Measurements from ENCODE around the gene LETM1. TPM values are rescaled to one million over a fixed set of nuclear protein-coding genes. Genes with fewer than 3 reads are reported as not detected.

The LETM1 gene
- total RNA-seq, 4 donors from 2014 or later = 23.2 to 40.3 (median 33.6) TPM

GRCh38 chr4:1890979-1891570, 35.1 kb upstream of the LETM1 start:
- Histone ChIP-seq H3K9me3 (no peaks in the 10 kb centered on the region), H3K27ac (no peak overlapping the region), H3K4me3 (no peak overlapping the region), H3K27me3 (no peaks in the 10 kb centered on the region), H3K4me1 (no peaks in the 10 kb centered on the region), H3K36me3 (no peaks in the 10 kb centered on the region)
- ATAC-seq = no peak
- no peak for DNase-seq
- no peak for TF ChIP-seq CTCF (IDR thresholded peaks at IDR 0.05 in 4 of 5, conservative IDR thresholded peaks at IDR 0.05 in 1 of 5)
- TF ChIP-seq POLR2A (IDR thresholded peaks at IDR 0.05) = no peak
- intact Hi-C loops (cut with DNase I; ENCODE audit: low total_unique reads) = loop anchor here (10.0 kb wide), 1 partner anchor 76 kb away; no protein-coding TSS in a partner anchor
- in situ Hi-C loops (cut with MboI; ENCODE audit: low sequenced_read_pairs in 4 of 4) = loop anchor here in 3 of 4 donors (10.0 to 25.0 kb wide), 2 partner anchors 146 to 154 kb away; no protein-coding TSS in a partner anchor

- no peaks in the 10 kb centered on the region for H3K4me1 ChIP-seq
- TF ChIP-seq POLR2A (IDR thresholded peaks at IDR 0.05) = no peak
- no peak for TF ChIP-seq CTCF (IDR thresholded peaks at IDR 0.05 in 4 of 5, conservative IDR thresholded peaks at IDR 0.05 in 1 of 5)
- no peaks in the 10 kb centered on the region for H3K36me3 ChIP-seq
- no peak for ATAC-seq
- H3K4me3 ChIP-seq = no peak overlapping the region
- intact Hi-C loops (cut with DNase I; ENCODE audit: low total_unique reads) = no loop called here
- H3K27me3 ChIP-seq = no peaks in the 10 kb centered on the region
- DNase-seq = no peak
- H3K9me3 ChIP-seq = no peaks in the 10 kb centered on the region
- H3K27ac ChIP-seq = no peak overlapping the region
- in situ Hi-C loops (cut with MboI; ENCODE audit: low sequenced_read_pairs in 4 of 4) = loop anchor here in 1 of 4 donors (25.0 kb wide), 1 partner anchor 150 kb away; no protein-coding TSS in a partner anchor
Measured at GRCh38 chr4:1887052-1887451, 31.1 kb upstream of the LETM1 start.

GRCh38 chr4:1885414-1885813, 29.5 kb upstream of the LETM1 start:
- Histone ChIP-seq H3K27ac (no peak overlapping the region), H3K27me3 (no peaks in the 10 kb centered on the region), H3K9me3 (no peaks in the 10 kb centered on the region), H3K36me3 (no peaks in the 10 kb centered on the region), H3K4me3 (no peak overlapping the region), H3K4me1 (no peaks in the 10 kb centered on the region)
- no peak for DNase-seq
- in situ Hi-C loops (cut with MboI; ENCODE audit: low sequenced_read_pairs in 4 of 4) = loop anchor here in 1 of 4 donors (25.0 kb wide), 1 partner anchor 148 kb away; no protein-coding TSS in a partner anchor
- ATAC-seq = no peak
- intact Hi-C loops (cut with DNase I; ENCODE audit: low total_unique reads) = no loop called here
- no peak for TF ChIP-seq CTCF (IDR thresholded peaks at IDR 0.05 in 4 of 5, conservative IDR thresholded peaks at IDR 0.05 in 1 of 5)
- no peak for TF ChIP-seq POLR2A (IDR thresholded peaks at IDR 0.05)

GRCh38 chr4:1883583-1883982, 27.6 kb upstream of the LETM1 start:
- DNase-seq (no peak), ATAC-seq (no peak)
- Histone ChIP-seq H3K27ac (no peak overlapping the region), H3K9me3 (no peaks in the 10 kb centered on the region), H3K4me3 (no peak overlapping the region), H3K4me1 (no peaks in the 10 kb centered on the region), H3K27me3 (no peaks in the 10 kb centered on the region), H3K36me3 (no peaks in the 10 kb centered on the region)
- in situ Hi-C loops (cut with MboI; ENCODE audit: low sequenced_read_pairs in 4 of 4) (loop anchor here in 1 of 4 donors (25.0 kb wide), 1 partner anchor 146 kb away; no protein-coding TSS in a partner anchor), intact Hi-C loops (cut with DNase I; ENCODE audit: low total_unique reads) (no loop called here)
- TF ChIP-seq POLR2A (IDR thresholded peaks at IDR 0.05) = no peak
- TF ChIP-seq CTCF (IDR thresholded peaks at IDR 0.05 in 4 of 5, conservative IDR thresholded peaks at IDR 0.05 in 1 of 5) = no peak

Measured in gastrocnemius medialis (tissue), 4 donors.